Heart left ventricle (tissue), 16 donors: ENCODE data around the gene AOC1. TPM values are rescaled to one million over a fixed set of nuclear protein-coding genes. Genes with fewer than 3 reads are reported as not detected.

Source experiments
- ATAC-seq, 4 donors: fragments of 200-7000 bp; cut with Tn5 transposase; one replicate each; pipeline ENCODE4 v1.9.1; 2020 to 2022; ENCODE audit warnings: moderate library complexity in 4 of 4, mild to moderate bottlenecking in 3 of 4, moderate number of reproducible peaks in 1 of 4
- DNase-seq, 5 donors: peaks; one replicate each; pipeline ENCODE4 v3.0.0-alpha.2; 2020
- H3K27ac ChIP-seq, 12 donors: fragments of 200-600 bp; sonication (generic) in 4 of 12; one replicate each; pipeline versions ENCODE4 v1.5.0 to v1.8.0; 2016 to 2022; ENCODE audit warnings: mild to moderate bottlenecking in 2 of 12
- H3K27me3 ChIP-seq, 9 donors: fragments of 200-600 bp; sonication (generic) in 2 of 9; one replicate each; pipeline versions ENCODE4 v1.5.1 to v1.8.0; 2016 to 2022; ENCODE audit warnings: mild to moderate bottlenecking in 3 of 9
- H3K36me3 ChIP-seq, 9 donors: fragments of 200-600 bp; sonication (generic) in 2 of 9; one replicate each; pipeline versions ENCODE4 v1.5.0 to v1.8.0; 2018 to 2022; ENCODE audit warnings: mild to moderate bottlenecking in 2 of 9
- H3K4me1 ChIP-seq, 12 donors: fragments of 200-600 bp; sonication (generic) in 4 of 12; one replicate each; pipeline versions ENCODE4 v1.5.0 to v1.8.0; 2016 to 2022; ENCODE audit warnings: mild to moderate bottlenecking in 3 of 12
- H3K4me3 ChIP-seq, 12 donors: fragments of 200-600 bp; sonication (generic) in 4 of 12; one replicate each; pipeline versions ENCODE4 v1.5.0 to v1.8.0; 2017 to 2022; ENCODE audit warnings: mild to moderate bottlenecking in 9 of 12, moderate library complexity in 4 of 12
- H3K9me3 ChIP-seq, 12 donors: fragments of 200-600 bp; sonication (generic) in 4 of 12; one replicate each; pipeline versions ENCODE4 v1.5.0 to v1.8.0; 2016 to 2022; ENCODE audit warnings: mild to moderate bottlenecking in 1 of 12
- CTCF ChIP-seq, 12 donors: fragments of 200-600 bp; sonication (generic) in 4 of 12; IDR thresholded peaks; one replicate each; pipeline versions ENCODE4 v1.5.0 to v1.8.0; 2018 to 2022; ENCODE audit warnings: antibody characterized with exemption in 12 of 12, mild to moderate bottlenecking in 5 of 12
- POLR2A ChIP-seq, 2 donors: fragments of 450-650 bp; IDR thresholded peaks; one replicate each; pipeline ENCODE4 v1.6.1; 2017; ENCODE audit warnings: antibody characterized with exemption in 2 of 2, mild to moderate bottlenecking in 2 of 2, moderate library complexity in 2 of 2
- WGBS, 4 donors: extraction: QIAGEN DNeasy Blood & Tissue Kit in 2 of 4; methylation state at CpG; one replicate each; pipeline versions ENCODE4 v1.1.5 to v1.1.7; 2013 to 2018; 5-methylcytosine and 5-hydroxymethylcytosine counted together
- intact Hi-C, 10 donors: fragments of 100-400 bp; cut with DNase I; formaldehyde crosslinking; loops; one replicate each; pipeline versions ENCODE4 v1.11.1 to v1.14.2; 2022
- polyA plus RNA-seq, 2 donors: library from polyadenylated mRNA; stranded (reverse); fragments of 200-250 nt; gene quantifications; one replicate each; pipeline ENCODE4 v1.2.3, GENCODE V29; 2013
- total RNA-seq, 9 donors: library from RNA; depleted of rRNA in 2 of 9; stranded (reverse); fragments of >200 nt in 2 of 9; fragmentation: NEBNext Ultra II Directional in 3 of 9; extraction: Animal tissue kit (Norgen Biotek cat#: 25700) in 3 of 9; gene quantifications; one replicate each; pipeline versions ENCODE4 v1.1.0 to v1.2.4, GENCODE V29; 2016 to 2023
- donor health status: ischemic (EF 13 %, LVEDD 7.1; RV severe dilation, severe dysfunction).
- donor health status: healthy with polysubstance abuse.
- donor health status: DM: no; HTN: yes; CAD: no.
- donor health status: DM: no; HTN: no; CAD: no.
- donor health status: ischemic (EF 25% LVEDD 6.9; RV normal size, moderate dysfunction).
- donor health status: ischemic (EF 25% LVEDD 5.7; RV mildly dilated, moderate dysfunction).
- donor health status: healthy.
- donor health status: DM: yes; HTN: yes; CAD: no.
- donor health status: ischemic (EF 35%, LVEDD 5.7; RV mildly dilated, moderate dysfunction).
- donor health status: nonischemic (EF 11% LVEDD 7.7; RV severe dilation, severe dysfunction).
- donor health status: DM: yes; HTN: yes; CAD: no.
- donor health status: PGD.
- donor health status: ischemic (EF 29% LVEDD 5.4; RV normal size, mild dysfunction).
- donor health status: nonischemic (EF 23%, LVEDD 6.1; RV moderate dilation, normal function).

The AOC1 gene
- total and polyA plus RNA-seq, 11 donors = 0.06 to 0.94 (median 0.68) TPM; not detected in 5

DNA sequence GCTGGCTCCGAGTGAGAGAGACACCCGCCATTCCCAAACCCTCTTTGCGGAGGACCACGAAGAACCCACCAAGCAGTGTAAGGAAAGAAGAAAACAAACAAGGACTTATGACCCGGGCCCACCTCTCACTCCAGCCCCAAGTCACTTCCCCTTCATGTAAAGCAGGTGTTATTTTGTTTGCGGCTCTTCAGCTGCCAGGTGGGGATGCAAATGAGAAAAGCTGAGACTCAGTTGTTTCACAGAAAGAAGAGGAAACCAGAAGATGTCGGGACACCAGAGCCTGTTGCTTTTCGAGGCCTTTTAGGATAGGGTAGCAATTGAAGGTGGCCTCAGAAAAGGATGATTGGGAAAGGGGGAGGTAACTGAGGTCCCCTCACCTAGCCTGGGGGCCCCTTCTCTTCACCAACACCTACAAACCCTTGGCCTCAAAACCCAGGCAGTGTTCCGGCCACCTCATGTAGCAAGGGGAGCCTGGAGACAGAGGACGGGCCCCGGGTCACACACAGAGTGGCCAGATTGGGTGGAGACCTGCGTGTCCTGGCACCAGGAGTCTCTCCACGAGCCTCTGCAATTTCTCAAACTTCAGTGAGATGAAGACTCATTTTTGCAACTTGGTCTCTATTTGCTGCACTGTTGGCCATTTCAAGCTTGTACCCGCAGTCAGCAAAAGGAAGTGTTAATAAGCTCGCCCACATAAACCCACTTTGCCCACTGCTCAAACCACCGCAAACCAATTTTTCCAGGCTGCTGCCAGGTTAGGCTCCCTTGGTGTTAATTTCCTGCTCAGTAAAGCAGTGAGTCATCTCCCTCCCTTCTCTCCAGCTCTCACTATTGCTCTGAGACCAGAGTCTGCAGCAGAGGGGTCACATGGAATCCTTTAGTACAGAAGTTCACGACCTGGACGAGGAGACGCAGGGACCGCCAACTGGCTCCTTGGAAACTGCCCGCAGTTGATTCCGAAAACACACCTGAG, 45.5 kb downstream of the AOC1 start:
- Histone ChIP-seq H3K9me3 (peaks cover 0 to 14% (median 3%) of the 10 kb centered on the region in 12 donors), H3K27ac (no peak overlapping the region), H3K4me1 (peaks cover 0 to 27% (median 3%) of the 10 kb centered on the region in 12 donors), H3K36me3 (no peaks in the 10 kb centered on the region), H3K4me3 (no peak overlapping the region), H3K27me3 (peaks cover 0 to 38% (median 4%) of the 10 kb centered on the region in 9 donors)
- ATAC-seq (no peak), DNase-seq (no peak)
- intact Hi-C loops = loop anchor here in 9 of 10 donors (1.0 to 10.0 kb wide), 8 partner anchors 63 to 277 kb away; no protein-coding TSS in a partner anchor
- WGBS, 4 donors = 61 to 70% (median 63%) methylated on average over 22 of the region's 22 CpGs
- TF ChIP-seq POLR2A (IDR thresholded peaks at IDR 0.05) = no peak
- TF ChIP-seq CTCF (IDR thresholded peaks at IDR 0.05) = no peak

GRCh38 chr7:150898475-150899011, 46.2 kb downstream of the AOC1 start:
- ATAC-seq (peak in 3 of 4 donors; percentile 64 to 80 (median 74)), DNase-seq (peak; percentile 67 to 90 (median 80))
- 0 to 13% (median 12%) methylated on average over 3 to 22 of the region's 22 CpGs for WGBS, 4 donors
- no peaks in the 10 kb centered on the region for H3K36me3 ChIP-seq
- H3K4me1 ChIP-seq = peaks cover 0 to 33% (median 4%) of the 10 kb centered on the region in 12 donors
- H3K27me3 ChIP-seq = peaks cover 0 to 38% (median 4%) of the 10 kb centered on the region in 9 donors
- peaks cover 0 to 8% (median under 1%) of the 10 kb centered on the region in 12 donors for H3K9me3 ChIP-seq
- H3K27ac ChIP-seq = no peak overlapping the region
- peak; percentile 85 to 96 (median 92) for TF ChIP-seq CTCF (IDR thresholded peaks at IDR 0.05)
- no peak for TF ChIP-seq POLR2A (IDR thresholded peaks at IDR 0.05)
- H3K4me3 ChIP-seq = no peak overlapping the region
- intact Hi-C loops = loop anchor here (1.0 to 10.0 kb wide), 8 partner anchors 62 to 276 kb away; no protein-coding TSS in a partner anchor

GRCh38 chr7:150900675-150901074, 48.4 kb downstream of the AOC1 start:
- WGBS, 4 donors = 83 to 86% (median 85%) methylated on average over 8 of the region's 8 CpGs
- peaks cover 0 to 50% (median 4%) of the 10 kb centered on the region in 9 donors for H3K27me3 ChIP-seq
- DNase-seq (no peak), ATAC-seq (no peak)
- peaks cover 0 to 40% (median 8%) of the 10 kb centered on the region in 12 donors for H3K4me1 ChIP-seq
- H3K4me3 ChIP-seq = no peak overlapping the region
- intact Hi-C loops = loop anchor here in 4 of 10 donors (5.0 to 10.0 kb wide), 2 partner anchors 54 to 57 kb away; no protein-coding TSS in a partner anchor
- no peak for TF ChIP-seq CTCF (IDR thresholded peaks at IDR 0.05)
- no peak for TF ChIP-seq POLR2A (IDR thresholded peaks at IDR 0.05)
- H3K9me3 ChIP-seq = no peaks in the 10 kb centered on the region
- H3K36me3 ChIP-seq = no peaks in the 10 kb centered on the region
- H3K27ac ChIP-seq = no peak overlapping the region
